ENCODE results near the gene TANGO2. TPM values are rescaled to one million over a fixed set of nuclear protein-coding genes. Genes with fewer than 3 reads are reported as not detected.

The TANGO2 gene
- total RNA-seq, 1 donor from 2014 or later: 24.9 TPM

DNA sequence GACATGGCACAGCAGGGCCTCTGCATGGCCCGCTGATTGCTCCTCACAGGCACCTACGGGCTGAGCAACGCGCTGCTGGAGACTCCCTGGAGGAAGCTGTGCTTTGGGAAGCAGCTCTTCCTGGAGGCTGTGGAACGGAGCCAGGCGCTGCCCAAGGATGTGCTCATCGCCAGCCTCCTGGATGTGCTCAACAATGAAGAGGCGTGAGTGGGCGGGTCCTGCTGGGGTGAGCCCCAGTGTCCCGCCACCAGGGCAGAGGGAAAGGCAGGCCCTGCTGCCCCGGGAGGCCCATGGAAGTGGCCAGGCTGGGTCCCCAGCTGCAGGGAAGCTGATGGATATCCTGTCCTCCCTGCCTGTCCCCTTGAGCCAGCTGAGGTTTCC lies 40.6 kb downstream of the TANGO2 start:
- TF ChIP-seq, protein P1, sequence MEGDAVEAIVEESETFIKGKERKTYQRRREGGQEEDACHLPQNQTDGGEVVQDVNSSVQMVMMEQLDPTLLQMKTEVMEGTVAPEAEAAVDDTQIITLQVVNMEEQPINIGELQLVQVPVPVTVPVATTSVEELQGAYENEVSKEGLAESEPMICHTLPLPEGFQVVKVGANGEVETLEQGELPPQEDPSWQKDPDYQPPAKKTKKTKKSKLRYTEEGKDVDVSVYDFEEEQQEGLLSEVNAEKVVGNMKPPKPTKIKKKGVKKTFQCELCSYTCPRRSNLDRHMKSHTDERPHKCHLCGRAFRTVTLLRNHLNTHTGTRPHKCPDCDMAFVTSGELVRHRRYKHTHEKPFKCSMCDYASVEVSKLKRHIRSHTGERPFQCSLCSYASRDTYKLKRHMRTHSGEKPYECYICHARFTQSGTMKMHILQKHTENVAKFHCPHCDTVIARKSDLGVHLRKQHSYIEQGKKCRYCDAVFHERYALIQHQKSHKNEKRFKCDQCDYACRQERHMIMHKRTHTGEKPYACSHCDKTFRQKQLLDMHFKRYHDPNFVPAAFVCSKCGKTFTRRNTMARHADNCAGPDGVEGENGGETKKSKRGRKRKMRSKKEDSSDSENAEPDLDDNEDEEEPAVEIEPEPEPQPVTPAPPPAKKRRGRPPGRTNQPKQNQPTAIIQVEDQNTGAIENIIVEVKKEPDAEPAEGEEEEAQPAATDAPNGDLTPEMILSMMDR (IDR thresholded peaks at IDR 0.05): no peak
- Mint-ChIP-seq H3K27ac (ENCODE audit: unreplicated experiment) (no peak overlapping the region), H3K9me3 (ENCODE audit: unreplicated experiment) (no peaks in the 10 kb centered on the region), H3K4me3 (ENCODE audit: unreplicated experiment) (no peak overlapping the region), H3K4me1 (ENCODE audit: unreplicated experiment) (no peaks in the 10 kb centered on the region), H3K27me3 (ENCODE audit: unreplicated experiment) (no peaks in the 10 kb centered on the region), H3K36me3 (ENCODE audit: unreplicated experiment) (peaks cover 18% of the 10 kb centered on the region)
- DNase-seq (ENCODE audit: extremely low spot score, unreplicated experiment): no peak

DNA sequence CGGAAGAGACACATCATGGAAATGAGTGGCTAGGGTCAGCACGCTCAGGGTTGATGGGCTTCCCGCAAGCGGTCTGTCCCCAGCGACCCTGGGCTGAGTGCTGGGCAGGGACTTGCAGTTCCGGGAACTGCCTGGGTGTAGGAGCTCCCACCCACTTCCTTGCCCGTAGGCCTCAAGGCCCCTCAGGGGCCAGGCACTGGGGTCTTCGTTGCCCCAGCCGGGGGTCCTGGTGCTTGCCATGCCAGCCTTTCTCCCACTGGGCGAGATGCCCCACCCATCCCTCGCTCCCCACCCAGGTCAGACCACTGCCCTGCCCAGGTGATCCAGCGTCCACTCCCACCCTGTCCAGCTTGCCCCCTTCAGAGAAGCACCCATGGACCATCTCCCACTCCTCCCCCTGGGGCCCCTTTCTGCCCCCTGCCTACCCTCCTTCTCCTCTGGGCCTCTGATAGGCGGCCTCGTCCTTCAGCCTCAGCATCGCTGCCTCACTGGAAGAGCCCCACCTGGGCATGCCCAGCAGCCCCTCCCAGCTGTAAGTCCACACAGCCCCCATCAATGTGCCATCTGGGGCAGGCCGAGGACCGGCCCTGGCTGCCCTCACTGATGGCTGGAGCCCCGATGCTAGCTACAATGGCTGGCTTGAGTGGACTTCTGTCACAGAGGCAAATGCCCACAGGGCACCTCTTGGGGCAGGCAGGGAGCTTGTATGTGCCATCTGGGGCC lies 41.3 kb downstream of the TANGO2 start:
- no peaks in the 10 kb centered on the region for H3K9me3 Mint-ChIP-seq (ENCODE audit: unreplicated experiment)
- DNase-seq (ENCODE audit: extremely low spot score, unreplicated experiment): no peak
- H3K36me3 Mint-ChIP-seq (ENCODE audit: unreplicated experiment): peaks cover 15% of the 10 kb centered on the region
- H3K27ac Mint-ChIP-seq (ENCODE audit: unreplicated experiment): no peak overlapping the region
- H3K27me3 Mint-ChIP-seq (ENCODE audit: unreplicated experiment): no peaks in the 10 kb centered on the region
- TF ChIP-seq, protein P1 (IDR thresholded peaks at IDR 0.05): no peak
- H3K4me3 Mint-ChIP-seq (ENCODE audit: unreplicated experiment): no peak overlapping the region
- H3K4me1 Mint-ChIP-seq (ENCODE audit: unreplicated experiment): no peaks in the 10 kb centered on the region

DNA sequence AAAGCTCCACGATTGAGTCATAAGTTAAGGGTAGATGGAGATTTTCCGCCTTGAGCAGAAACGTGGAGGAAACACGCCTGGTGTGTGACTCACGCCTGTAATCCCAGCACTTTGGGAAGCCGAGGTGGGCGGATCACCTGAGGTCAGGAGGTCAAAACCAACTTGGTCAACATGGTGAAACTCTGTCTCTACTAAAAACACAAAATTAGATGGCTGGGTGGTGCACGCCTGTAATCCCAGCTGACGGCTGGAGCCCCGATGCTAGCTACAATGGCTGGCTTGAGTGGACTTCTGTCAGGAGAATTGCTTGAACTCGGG lies 41.8 kb downstream of the TANGO2 start:
- no peak overlapping the region for H3K27ac Mint-ChIP-seq (ENCODE audit: unreplicated experiment)
- no peak for DNase-seq (ENCODE audit: extremely low spot score, unreplicated experiment)

DNA sequence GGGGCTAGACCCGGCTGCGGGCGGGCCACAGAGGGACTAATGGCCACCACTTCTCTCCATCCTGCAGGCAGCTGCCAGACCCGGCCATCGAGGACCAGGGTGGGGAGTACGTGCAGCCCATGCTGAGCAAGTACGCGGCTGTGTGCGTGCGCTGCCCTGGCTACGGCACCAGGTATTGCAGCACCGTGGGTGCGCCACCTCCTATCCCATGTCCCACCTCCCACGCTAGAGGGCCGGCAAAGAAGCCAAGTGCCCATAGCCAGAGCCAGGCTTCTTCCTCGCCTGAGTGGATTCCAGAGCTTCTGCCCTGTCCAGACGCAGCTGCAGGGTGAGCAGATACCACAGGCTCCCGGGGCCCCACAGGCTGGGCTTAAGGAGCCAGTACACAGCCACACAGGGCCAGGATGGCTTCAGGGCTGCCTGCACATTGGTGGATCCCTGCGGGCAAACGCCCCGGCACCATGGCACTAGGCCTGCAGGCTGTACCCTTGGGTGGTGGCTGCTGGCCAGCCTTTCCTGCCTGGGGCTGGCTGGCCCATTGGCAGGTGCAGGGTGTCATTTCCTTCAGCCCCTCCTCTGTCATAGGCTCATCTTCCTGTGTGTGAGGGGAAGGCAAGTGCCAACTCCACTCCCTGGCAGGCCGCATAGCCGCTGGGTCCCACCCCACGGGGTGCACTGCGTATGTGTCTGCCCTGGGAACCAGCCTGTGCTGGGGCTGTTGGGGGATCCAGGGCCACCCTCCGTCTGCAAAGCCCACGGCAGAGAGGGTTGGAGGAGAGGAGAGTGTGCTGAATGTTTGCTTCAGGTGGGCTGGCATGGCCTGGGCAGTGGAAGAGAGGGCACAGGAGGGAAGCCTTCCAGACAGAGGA lies 42.6 kb downstream of the TANGO2 start:
- TF ChIP-seq, protein P1 (IDR thresholded peaks at IDR 0.05): no peak
- Mint-ChIP-seq H3K27me3 (ENCODE audit: unreplicated experiment) (no peaks in the 10 kb centered on the region), H3K4me1 (ENCODE audit: unreplicated experiment) (no peaks in the 10 kb centered on the region), H3K9me3 (ENCODE audit: unreplicated experiment) (no peaks in the 10 kb centered on the region), H3K36me3 (ENCODE audit: unreplicated experiment) (peaks cover 11% of the 10 kb centered on the region), H3K27ac (ENCODE audit: unreplicated experiment) (no peak overlapping the region), H3K4me3 (ENCODE audit: unreplicated experiment) (no peak overlapping the region)
- DNase-seq (ENCODE audit: extremely low spot score, unreplicated experiment): no peak

More for the DNA sequence above, 41.8 kb downstream of the TANGO2 start:
- H3K36me3 Mint-ChIP-seq (ENCODE audit: unreplicated experiment): peaks cover 15% of the 10 kb centered on the region
- H3K27me3 Mint-ChIP-seq (ENCODE audit: unreplicated experiment): no peaks in the 10 kb centered on the region
- H3K4me3 Mint-ChIP-seq (ENCODE audit: unreplicated experiment): no peak overlapping the region
- H3K9me3 Mint-ChIP-seq (ENCODE audit: unreplicated experiment): no peaks in the 10 kb centered on the region
- H3K4me1 Mint-ChIP-seq (ENCODE audit: unreplicated experiment): no peaks in the 10 kb centered on the region
- TF ChIP-seq, protein P1 (IDR thresholded peaks at IDR 0.05): no peak

DNA sequence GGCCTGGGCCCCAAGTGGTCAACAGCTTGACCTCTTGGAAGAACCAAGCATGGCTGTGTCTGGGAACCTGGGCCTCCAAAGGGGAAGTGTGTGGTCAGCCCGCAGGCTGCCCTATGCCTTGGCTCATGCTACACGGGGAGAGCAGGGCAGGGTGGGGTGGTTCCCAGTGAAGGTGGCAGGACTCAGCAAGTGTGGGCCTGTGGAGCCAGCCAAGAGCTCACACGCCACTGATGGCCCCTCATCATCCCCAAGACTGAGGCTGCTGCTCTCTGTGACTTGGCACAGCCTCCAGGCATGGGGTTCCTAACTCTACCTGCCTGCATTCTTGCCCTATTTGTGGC lies 43.2 kb downstream of the TANGO2 start:
- Mint-ChIP-seq H3K36me3 (ENCODE audit: unreplicated experiment) (peaks cover 11% of the 10 kb centered on the region), H3K27ac (ENCODE audit: unreplicated experiment) (no peak overlapping the region), H3K4me3 (ENCODE audit: unreplicated experiment) (no peak overlapping the region), H3K4me1 (ENCODE audit: unreplicated experiment) (no peaks in the 10 kb centered on the region), H3K27me3 (ENCODE audit: unreplicated experiment) (no peaks in the 10 kb centered on the region), H3K9me3 (ENCODE audit: unreplicated experiment) (no peaks in the 10 kb centered on the region)
- TF ChIP-seq, protein P1 (IDR thresholded peaks at IDR 0.05): no peak
- DNase-seq (ENCODE audit: extremely low spot score, unreplicated experiment): no peak
